GM18868 (cell line): ENCODE data around the gene CTNNA1.

Source experiments
- ATAC-seq: cut with Tn5 transposase; IDR thresholded peaks from one replicate; pipeline ENCODE4 v1.9.1; 2021; ENCODE audit warnings: mild to moderate bottlenecking, moderate library complexity; ENCODE audit not compliant: unreplicated experiment

The CTNNA1 gene

DNA sequence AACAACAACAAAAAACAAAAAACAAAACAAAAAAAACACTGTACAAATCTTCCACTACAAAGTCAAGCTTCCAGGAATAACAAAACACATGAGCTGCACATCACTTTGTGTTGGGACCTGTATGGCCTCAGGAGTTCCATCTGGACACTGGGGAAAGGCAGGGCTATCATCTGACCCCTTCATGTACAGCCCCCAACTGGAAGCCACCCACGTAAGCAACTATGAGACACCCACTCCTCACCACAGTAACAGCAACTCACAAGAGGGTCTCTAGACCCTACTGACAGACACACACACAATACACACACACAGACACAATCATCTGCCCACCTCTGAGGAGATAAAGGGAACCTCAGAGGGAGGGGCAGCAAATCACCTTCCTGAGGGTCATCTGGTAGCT is 203.6 kb downstream of the CTNNA1 start:
- no peak for ATAC-seq

DNA sequence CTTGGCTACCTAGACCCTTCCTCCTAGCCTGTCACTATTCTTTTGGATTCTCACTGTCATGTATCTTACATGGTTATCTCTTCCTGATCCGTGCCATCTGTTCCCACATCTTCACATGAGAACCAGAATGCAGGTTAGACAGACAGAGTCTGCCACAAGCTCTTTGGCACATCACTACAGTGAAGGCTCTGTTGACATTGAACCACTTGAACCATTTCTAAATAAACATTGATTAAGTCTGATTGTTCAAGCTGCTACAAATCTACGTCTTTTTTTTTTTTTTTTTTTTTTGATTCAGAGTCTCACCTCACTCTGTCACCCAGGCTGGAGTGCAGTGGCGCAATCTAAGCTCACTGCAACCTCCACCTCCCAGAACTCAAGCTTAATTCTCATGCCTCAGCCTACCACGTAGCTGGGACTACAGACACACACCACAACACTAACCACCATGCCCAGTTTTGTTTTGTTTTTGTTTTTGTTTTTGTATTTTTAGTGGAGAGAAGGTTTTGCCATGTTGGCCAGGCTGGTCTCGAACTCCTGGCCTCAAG is 207.0 kb downstream of the CTNNA1 start:
- ATAC-seq: no peak

DNA sequence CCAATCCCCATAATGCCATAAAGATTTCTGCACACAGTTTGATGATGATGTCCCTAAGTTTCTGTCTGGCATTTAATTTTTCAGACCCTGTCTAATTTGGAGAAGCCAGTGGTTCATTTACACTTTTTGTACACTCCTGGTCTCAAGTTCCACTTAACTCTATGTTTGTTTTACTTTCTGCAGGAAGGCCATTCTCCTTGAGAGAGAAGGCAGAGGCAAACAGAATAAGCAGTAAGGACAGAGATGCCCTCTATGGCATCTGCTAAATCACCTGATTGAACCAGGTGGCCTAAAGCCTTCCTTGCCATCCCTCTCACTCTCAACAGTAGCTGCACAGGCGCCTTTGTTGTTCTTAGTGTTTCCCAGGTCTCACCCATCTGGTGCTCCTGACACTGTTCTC is 208.0 kb downstream of the CTNNA1 start:
- no peak for ATAC-seq

DNA sequence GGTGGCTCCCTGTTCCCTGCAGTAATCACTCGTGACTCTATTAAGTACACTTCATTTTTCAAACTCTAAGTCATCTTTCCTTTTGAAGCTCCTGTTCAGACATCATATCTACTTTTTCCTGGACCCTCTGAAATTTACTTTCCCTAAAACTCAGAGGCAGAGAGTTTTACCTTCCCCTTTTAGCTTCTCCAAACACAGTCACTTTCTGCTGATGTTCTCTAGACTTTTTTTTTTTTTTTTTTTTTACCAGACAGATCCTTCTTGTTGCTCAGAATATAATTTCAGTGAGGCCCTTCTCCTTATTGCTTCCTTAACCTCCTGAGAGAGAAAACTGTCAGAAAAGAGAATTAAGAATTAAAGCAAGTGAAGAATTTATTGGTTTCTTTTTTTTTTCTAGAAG is 208.5 kb downstream of the CTNNA1 start:
- ATAC-seq: no peak

DNA sequence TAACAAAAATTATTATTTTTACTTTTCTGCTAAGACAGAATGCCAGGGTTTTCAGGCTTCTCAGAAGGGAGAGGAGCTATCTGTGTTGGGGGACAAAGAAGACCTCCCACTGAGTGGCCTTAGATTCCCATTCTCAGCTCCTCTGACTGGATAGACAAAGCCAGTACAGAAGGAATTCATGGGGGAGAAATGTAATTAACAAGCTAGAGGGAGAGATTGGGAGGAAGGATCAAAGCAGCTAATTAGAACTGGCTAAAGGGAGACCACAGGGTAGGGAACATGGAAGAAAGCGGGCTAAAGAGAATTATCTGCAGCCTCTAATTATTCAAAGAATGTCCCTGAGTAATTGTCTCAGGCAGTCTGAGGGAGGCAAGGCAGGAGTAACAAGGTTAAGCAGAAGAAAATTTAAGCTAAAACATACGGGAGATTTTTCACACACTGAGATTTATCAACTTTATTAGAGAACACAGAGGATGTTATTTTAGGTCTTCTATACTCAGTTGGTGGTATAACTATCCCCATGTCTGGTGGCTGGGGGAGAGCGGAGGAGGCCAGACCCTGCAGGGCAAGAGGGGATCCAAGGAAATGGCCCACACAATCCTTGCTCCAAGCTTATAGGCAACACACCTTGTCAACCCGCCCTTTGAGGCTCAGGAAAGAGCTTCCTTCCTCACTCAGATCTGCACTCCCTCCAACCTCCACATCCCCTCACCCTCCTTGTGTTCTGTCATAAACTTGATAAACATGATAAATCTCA is 209.6 kb downstream of the CTNNA1 start:
- no peak for ATAC-seq

DNA sequence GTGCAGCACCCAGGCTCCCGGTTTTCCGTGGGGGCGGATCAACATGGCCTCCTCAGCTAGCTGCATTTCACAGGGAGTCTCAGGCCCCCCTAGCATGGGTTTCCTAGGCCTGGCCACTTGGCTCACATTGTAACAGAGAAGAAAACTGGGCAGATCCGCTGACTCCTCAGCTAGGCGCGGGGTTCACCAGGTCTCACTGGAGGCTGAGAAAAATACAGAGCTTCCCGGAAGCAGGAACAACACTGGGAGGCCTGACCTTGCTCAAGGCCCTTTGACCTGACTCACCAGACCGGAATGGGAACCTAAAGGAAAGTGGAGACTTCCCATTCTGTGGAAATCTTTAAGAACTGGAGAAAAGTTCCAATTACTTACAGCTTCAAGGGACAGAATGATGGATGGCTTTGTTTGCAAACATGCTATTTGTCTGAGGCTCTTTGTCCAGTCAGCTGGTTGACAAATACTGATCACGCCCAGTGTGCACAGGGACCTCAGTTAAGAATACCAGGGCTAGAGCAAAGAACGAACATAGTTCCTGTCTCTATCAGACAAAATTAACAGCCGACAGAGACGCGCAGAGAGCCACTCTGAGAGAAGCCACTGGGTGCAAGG is 210.6 kb downstream of the CTNNA1 start:
- ATAC-seq: no peak

DNA sequence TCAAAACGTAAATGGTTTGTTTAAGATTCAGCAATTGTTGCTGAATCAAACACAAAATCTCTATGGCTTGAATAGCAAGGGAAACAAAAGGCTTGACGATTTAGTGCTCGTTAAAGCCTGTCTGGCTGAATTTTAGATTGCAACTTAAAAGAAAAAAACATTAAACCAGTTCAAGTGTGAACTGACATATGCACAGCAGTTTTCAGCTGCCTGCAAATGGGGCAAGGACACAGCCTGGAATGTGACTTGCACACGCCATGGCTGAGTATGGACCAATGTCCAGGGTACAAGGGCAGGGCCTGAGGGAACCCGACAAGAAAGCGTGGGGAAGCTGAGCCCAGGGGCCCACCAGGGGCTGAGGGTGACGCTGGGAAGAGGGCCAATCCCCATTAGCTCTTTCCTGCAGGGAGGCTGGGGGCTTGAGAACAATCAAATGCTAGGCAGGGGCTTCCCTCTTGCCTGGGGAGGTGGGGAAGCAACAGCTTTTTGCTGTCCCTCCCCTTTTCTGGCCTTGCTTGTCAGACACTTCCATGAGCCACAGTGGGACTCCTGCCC is 211.5 kb downstream of the CTNNA1 start:
- no peak for ATAC-seq

DNA sequence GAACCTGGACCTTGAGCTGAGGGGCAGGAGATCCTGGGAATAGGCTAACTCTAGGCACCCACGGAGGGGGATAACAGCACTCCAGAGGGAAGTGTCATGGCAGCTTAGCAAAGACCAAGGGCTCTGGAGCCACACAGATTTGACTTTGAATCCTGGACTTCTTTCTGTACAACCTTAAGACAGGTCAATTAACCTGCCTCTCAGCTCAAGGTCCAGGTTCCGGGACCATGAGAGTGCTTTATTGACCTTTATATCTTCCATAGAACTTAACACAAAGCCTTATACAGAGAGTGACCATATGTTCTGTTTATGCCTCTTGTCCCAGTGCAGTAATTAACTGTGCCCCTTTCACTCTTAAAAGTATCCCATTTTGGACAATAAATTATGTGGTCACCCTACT is 212.4 kb downstream of the CTNNA1 start:
- no peak for ATAC-seq

DNA sequence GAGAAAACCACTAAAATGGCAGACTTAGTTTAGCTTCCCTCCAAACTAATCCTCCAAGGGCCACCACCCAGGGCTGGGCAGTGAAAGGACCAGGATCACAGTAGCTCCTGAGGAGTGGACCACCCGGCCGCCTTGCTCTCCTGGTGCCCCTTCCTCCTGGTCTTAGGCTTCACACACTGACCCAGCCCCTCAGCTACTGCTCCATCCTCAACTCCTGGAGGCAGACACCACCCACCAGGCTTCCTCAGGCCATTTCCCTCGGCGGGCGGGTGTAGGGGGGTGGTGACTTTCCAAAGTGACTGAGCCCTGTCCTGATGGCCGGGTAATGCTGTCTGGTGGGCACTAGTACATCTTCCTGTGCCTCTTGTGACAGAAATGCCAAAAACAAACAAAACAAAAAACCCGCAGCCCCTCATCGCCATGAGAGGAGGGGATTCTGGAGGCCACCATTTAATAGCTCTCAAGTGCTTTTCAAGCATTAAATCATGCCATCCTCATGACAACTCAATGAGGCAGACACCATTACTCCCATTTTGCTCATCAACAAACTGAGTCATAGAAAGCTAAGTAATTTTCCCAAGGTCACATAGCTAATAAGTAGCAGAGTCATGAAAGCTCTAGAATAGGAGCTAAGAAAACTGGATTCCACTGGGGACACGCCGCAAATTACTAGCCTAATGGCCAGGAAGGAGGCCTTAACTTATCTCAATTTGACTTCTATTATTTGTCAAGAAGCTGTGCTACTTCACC is 213.2 kb downstream of the CTNNA1 start:
- no peak for ATAC-seq

DNA sequence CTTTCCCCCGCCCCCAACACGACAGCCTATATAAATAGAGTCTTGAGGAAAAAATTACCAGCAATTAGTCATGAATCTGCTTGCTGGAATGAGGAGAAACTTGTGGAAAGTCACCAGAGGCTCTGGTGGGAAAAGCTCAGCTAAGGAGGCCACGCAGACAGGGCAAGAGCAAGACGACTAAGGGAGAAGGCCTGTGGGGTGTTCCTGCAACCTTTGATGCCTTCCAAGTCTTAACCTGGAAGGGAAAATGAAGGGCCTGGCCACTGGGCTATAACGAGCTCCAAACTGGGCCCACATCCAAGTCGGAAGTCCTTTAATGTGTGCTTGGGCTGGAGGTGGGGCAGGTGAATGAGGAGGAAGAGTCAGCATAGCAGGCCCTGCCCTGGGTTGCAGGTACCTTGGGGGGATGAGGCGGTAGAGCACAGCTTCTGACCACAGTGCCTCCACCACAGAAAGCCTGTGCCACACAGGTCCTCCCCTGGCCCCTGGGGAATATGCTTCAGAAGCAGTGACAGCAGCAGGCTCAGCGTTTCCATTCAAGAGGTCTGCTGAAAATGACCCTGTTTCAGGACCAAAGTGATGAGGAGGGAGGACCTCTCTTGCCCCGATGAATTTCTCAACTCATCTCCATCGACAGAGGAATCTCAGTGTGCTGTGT is 214.7 kb downstream of the CTNNA1 start:
- no peak for ATAC-seq

DNA sequence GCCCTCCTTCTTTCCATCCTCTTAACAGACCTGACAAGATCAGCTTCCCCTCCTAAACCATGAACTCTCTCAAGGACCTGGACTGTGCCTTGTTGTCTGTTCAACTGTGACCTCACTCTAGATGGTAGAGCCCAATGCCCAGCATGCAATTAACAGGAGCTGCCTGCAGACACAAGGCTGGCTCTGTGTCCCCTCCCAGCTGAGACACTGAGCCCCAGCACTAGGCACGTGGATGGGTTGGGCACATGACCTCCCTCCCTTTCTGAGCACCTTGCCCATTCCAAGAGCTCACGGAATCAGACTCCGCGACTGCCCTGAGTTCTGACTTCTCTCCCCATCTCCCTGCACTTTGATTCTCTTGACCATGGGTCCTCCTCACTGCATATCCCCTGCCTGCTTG is 215.4 kb downstream of the CTNNA1 start:
- ATAC-seq: no peak

DNA sequence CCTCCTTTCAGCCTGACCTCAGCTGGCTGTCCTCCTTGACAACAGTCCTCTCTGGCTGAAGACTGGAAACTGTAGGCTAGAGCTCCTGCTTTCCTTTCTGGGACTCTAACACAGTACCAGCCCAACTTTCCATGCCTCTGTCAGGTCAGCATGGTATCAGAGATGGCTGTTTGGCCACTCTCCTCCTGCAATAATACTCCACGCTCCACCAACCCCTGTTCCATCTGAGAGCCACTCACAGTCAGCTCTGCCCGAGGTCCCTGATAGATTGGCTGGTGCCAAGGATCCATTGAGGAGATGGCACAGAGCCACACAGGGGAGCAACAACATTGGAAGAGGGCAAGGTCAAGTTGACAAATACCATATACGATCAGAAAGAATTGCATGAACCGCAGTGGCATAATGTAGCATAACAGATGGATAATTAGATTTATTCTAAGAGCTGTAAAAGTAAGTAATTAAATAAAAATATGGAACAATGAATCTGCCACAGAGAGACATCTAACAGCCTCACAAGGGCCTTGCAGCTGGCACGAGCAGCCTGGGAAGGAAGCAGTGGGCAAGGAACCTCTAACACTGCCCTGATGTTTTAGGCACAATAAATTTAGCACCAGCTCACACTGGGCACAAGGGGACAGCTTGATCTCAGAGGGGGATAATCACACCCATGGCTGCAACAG is 216.2 kb downstream of the CTNNA1 start:
- ATAC-seq: no peak

DNA sequence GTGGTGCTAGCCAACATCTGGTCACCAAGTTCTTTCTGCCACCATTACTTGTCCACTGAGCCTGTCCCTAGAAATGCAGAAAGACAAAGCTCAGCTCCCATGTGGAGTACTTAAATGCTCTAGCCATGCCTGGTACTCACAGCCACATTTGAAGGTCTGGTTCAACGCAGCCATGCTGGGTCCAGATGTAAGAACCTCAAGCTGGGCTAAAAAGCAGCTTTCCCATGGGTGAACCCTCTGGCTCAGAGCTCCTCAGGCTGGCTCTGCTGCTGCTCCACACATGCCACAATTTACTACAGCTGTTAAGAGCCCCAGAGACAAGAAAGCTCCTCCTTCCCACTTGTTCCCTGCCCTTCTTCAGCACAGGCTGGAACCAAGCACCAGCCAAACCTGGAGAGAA is 219.0 kb downstream of the CTNNA1 start:
- no peak for ATAC-seq

DNA sequence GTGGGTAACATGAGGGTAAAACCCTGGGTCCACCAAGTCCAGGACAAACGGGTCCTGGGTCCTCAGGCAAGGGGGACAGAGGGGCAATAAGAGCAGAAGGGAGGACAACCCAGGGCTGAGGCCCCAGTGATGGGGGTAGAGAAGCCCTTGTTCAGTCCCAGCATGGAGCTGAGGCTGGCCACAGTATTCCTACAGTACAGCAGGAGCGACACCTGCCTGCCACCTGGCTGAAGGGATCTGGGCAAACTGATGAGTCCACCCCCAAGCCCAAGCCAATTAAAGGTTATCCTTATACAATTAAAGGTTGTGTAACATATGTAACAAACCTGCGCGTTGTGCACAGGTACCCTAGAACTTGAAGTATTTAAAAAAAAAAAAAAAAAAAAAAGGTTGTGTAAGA is 219.6 kb downstream of the CTNNA1 start:
- ATAC-seq: no peak

DNA sequence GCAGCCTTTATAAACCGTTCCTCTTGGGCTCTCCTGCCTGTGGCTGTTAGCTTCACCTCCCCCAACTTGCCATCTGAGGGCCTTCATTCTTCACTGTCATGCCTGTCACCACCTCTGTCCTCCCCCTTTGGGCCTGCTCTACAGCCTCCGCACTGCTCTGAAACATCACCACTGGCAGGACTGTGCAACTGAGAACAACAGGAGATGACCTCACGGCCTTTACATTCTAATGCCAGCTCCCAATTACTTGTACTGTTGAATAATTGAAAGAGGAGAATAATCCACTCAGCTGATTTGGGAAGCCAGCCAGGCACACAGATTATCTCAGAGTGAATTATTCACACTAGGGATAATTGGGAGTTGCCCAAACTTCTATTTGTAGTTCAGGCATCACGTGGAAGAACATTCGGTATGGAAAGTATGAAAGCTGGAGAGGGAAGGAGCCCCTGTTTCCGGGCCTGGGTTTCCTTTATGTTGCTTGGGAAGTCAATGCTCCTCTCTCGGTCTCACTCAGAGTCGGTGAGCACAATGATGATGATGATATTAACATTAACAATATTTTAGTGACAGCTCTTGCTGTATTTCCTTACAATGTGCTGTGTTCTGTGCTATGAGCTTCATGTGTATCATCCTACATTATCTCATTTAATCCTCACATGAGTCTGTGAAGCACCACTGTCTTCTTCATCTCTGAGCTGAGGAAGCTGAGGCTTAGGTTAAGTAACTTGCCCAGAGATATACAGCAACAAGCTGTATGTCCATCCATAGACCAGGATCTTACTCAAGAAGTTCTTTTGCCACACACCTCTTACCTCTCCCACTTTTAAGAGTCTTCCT is 221.2 kb downstream of the CTNNA1 start:
- ATAC-seq: no peak

DNA sequence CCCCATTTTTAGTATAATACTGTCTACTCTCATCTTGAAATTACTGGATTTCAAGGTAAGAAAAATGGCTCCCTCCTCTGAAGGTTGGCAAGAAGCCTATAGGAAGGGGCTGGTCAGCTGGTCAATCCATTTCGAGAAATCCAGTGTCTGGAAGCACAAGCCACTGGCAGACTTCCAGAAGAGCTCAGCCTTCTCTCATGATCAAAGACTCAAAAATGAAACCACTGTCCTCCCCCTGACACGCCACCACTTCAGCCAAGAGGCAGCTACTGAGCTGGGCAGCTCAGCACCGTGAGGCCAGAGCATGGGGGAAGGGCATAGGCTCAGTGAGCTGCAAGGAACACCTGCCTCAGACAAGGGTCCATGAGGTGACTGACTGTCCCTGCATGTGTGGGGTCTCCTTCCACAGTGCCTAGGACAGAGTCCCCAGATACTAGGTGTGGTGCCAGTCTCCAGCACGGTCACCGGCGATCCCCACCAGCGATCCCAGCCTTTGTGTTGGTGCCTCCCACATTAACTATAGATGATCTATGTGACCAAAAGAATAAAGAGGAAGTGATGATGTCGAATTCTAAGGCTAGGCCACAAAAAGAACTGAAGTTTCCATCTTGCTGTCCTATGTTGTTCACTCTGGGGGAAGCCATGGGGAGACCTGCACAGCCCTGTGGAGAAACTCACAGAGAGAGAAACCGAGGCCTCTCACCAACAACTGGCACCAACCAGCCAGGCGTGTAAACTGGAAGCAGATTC is 222.0 kb downstream of the CTNNA1 start:
- ATAC-seq: no peak

DNA sequence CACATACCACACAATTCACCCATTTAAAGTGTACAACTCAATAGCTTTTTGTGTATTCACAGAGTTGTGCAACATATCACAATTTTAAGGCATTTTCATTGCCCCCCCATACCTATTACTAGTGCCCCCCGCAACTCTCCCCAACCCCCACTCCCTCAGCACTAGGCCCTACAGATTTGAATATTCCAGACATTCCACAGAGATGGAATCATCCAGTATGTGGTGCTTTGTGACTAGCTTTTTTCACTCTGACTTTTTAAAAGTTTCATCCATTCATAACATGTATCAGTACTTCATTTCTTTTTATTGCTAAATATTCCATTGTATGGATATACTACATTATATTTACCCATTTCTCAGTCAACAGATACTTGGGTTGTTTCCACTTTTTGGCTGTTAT is 224.9 kb downstream of the CTNNA1 start:
- ATAC-seq: no peak

DNA sequence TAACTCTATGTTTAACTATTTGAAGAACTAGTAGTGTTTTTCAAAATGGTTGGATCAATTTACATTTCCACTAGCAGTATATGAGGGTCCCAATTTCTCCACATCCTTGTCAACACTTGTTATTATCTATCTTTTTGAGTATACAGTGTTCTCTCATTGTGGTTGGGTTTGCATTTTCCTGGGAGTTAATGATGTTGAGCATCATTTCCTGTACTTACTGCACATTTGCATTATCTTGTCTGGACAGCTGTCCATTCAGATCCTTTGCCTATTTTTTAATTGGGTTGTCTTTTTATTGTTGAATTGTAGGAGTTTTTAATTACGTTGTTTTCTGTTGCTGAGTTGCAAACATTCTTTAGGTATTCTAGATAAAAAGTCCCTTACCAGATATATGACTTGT is 225.4 kb downstream of the CTNNA1 start:
- no peak for ATAC-seq
